GM04503 (cell line): ENCODE data around the gene AKAP6.
"Not testable (repeated sequence)": the region's sequence is repeated elsewhere in the genome, so short reads cannot be mapped to it uniquely, and the experiment has no call there.

Source experiments
- DNase-seq: peaks from one replicate; pipeline ENCODE4 v3.0.0-alpha.2; 2012; ENCODE audit warnings: low read depth

The AKAP6 gene

DNA sequence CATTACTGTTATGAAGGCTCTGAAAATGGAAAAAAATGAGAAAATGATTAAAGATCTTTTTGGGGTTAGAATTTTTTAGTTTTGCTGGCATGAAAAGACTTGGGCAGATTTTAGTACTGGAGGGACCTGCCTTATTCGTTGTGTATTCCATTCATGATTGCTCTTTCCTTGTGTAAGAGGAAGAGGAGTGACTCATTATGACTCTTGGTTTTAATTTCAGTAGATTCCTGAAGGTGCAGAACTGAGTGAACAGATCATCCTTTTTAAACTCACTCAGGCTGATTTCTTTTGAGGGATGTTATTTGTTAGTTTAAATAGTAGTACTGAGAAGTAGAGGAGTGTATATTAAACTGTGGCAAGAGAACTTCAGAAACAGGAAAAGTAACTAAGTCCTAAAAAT, 41.6 kb downstream of the AKAP6 start:
- DNase-seq: peak; percentile 65

DNA sequence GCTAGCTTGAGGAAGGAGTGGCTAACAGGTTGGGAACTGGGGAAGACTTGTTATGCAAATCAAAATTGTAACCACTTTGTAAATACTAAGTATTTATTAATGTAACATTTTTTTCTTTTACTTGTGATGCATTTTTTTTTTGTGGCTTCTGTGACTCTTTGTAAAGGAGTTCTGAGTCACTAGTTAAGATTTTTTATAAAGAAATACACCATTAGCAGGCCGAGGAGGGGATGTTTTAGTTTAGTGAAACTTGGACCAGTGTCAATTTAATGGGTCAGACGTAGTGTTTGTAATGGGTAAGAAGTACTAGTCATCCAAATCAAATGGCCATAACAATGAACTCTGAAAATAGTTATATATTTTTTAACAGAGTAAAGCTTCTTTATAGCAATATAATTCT, 43.1 kb downstream of the AKAP6 start:
- DNase-seq: peak; percentile 88

DNA sequence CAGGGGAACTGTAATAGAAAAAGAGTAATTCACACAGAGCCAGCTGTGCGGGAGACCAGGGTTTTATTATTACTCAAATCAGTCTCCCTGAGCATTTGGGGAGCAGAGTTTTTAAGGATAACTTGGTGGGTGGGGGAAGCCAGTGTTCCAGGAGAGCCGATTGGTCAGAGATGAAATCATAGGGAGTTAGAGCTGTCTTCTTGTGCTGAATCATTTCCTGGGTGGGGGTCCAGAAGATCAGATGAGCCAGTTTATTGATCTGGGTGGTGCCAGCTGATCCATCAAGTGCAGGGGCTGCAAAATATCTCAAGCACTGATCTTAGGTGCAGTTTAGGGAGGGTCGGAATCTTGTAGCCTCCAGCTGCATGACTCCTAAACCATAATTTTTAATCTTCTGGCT, 44.1 kb downstream of the AKAP6 start:
- DNase-seq: not testable (repeated sequence)

DNA sequence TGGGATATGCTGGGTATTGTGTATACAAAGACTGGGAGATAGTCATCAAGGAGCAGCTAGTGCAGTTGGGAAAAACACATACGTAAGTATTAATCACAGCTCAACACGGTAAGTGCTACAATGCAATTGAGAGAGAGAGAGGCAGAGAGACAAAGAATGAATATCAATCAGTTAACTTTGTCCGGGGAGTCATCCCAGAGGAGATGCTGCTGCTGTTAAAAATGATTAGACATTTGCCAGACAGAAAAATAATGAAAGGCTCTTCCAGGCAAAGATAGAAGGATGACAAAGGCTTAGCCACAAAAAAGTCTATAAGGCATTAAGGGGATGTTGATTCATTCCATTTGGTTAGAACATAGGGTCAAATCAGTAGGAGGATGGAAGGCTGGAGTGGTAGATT, 45.1 kb downstream of the AKAP6 start:
- DNase-seq: no peak

DNA sequence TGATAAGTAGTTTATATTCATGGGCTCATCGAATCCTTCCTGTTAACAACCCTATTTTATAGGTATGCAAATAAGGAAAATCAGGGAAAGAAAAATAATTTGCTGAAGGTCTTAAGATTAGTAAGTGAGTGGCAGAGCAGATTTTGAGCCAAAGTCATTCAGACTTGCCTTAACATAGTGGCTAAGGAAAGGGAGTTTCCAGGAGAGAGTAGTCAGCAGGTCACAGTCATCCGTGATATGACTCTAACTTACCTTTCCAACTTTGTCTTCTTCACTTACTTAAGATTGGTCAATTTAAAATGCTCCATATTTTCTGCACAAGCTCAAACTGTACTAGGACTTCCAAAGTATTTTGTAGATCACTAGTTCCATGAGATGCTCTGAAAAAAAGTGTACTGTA, 46.6 kb downstream of the AKAP6 start:
- DNase-seq: no peak

DNA sequence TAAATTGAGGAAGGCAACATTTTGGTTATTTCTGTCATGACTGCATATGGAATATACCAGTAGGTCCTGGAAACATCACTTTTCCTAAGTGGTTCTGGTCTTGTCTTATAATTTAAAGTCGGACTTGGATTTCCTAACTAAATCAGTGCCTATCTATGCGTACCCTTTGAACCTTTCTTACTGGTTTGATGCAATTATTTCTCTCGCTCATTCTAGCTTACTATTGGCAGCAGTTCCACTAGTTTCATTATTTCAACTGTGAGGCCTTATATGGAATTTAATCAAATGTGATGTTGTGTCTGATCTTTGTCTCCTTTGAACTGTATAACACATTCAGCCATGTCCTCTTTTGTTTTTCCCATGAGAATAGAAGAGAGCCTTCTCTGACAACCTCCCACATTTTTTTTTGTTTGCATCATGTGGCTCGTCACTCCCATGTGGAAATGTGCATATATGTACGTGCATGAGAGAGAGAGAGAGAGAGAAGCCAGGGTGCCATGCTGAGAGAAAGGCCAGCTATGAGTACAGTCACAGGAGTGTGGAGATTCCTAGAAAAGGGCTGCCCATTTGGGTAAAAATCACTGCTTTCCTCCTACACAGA, 48.0 kb downstream of the AKAP6 start:
- no peak for DNase-seq

DNA sequence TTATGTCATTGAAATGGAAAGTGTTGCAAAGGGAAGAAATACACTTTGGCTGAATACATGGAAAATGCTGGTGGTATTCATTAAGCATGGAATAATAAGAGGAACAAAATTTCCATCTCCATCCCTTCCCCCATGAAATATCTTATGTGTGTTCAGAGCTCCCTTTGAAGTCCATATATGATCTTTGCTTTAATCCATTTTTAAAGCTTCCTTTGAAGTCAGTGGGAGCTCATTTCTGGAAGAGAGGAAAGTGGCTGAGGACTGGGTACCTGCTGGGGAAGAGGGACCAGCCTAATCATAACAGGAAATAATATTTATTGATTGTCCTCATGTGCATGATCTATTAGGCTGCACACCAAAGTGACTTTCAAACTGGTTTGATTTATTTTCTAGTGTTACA, 49.2 kb downstream of the AKAP6 start:
- no peak for DNase-seq

DNA sequence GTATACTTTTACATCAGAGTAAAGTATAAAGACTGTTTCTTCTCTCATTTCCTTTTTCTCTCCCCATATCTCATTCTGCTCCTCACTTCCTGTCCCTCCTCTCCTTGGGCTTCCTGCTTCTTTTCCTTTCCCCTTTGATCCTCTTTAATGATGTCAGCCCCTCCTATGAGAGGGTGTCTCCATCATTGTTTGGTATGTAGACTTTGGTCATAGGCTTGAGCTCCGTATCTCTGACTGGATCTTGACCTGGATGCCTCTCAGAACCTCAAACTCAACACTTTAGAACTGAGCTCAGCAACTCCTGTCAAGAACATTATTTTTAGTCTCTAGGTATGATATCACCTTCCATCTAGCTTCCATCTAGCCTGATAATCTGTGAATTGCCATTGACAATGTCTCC, 50.3 kb downstream of the AKAP6 start:
- no peak for DNase-seq

DNA sequence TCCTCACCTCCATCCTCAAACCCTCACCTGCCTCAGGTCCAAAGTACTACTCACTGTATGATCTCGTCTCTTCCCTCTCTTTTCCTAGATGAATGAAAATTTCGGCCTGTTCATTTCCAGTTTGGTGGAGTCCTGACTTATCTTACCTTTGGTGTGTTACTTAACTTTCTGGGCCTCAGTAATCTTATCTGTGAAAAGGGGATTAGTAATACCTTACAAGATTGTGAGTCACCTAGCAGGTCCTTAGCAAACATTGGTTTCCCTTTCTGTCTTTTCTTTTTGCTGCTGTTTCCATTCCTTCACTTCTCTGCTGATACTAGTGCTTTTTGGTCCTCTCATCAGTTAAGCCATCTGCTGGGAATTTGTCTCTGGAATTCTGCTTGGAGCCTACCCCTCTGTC, 52.8 kb downstream of the AKAP6 start:
- no peak for DNase-seq

DNA sequence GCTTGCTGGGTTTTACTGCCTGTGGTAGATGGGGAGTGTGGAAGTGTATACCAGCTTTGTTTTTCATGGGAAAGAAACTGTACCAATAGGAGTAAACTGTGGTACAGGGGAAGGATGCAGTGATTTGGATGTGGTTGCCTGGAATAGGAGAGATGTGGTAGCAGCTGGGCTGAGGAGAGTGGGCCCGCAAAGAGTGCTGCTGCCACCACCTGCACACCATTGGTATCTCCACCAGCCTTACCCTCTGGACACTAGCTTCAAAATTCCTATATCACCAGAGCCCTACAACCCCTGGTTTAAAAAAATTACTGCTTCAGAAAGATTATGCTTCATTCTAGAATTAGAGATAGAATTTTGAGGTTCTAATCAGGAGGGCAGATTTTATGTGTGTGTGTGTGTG, 53.6 kb downstream of the AKAP6 start:
- DNase-seq: no peak

DNA sequence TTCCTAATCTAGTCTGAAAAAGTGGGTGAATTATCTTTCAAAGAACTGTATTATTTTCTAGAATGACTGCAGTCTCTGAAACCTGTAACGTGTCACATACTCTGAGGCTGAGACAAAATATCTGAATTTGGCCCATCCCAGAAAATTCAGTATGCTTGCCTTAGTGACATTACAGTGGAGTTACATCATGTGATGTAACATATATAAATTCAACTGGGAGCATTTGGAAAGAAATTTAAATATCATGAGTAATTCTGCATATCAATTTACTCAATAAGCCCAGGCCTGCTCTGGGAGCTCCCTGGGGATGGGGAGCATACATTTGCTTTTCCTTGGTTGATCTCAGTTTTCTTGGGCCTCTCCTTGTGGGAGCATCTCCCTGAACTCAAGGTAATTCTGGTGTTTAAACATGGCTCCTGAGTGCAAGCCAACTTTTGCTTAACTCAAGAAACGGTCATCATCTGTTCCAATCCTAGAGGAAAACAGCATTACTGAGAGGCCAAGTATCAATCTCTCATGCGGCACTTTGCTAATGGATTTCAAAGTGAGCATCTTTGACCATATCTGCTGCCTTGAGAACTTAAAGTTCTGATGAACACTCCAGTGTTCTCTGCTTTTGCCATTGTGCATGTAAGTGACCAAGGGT, 54.4 kb downstream of the AKAP6 start:
- DNase-seq: no peak

DNA sequence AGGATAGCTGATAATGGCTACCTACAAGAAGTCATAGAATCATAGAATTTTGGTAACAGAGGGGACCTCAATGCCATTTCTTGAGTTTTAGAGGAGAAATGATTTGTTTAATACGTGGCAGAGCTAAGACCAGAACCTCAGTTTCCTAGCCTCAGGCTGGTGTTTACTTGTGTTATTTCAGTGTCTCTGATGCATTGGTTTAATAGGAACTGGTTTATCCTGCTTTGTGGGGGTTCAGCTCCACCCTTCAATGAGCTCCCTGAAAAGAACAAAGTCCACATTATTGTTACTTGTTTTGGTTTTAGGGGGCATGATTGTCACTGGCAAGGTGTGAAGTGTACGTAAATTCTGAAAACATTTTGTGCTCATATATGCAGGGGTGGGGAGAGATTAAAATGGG, 55.4 kb downstream of the AKAP6 start:
- DNase-seq: no peak

DNA sequence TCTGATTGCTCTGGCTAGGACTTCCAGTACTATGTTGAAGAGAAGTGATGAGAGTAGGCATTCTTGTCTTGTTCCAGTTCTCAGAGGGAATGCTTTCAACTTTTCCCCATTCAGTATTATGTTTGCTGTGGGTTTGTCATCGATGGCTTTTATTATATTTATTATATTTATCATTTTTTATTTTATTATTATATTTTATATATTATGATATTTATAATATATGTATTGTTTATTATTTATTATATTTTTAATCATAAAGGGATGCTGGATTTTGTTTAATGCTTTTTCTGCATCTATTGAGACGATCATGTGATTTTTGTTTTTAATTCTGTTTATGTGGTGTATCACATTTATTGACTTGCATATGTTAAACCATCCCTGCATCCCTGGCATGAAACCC, 58.2 kb downstream of the AKAP6 start:
- not testable (repeated sequence) for DNase-seq

DNA sequence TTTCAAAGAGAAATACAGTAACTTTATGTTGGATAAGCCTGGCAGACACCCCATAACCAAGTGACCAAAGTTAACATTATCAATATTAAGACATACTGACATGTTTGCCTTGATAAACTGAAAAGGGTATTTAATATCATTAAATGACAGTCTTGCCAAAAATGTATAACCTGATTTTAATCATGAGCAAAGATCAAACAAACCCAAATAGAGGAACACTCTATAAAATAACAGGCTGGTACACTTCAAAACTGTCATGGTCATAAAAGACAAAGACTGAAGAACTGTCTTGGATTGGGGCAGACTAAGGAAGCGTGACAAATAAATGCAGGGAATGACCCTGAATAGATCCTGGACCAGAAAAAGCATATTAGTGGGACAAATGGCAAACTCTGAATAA, 64.0 kb downstream of the AKAP6 start:
- no peak for DNase-seq

DNA sequence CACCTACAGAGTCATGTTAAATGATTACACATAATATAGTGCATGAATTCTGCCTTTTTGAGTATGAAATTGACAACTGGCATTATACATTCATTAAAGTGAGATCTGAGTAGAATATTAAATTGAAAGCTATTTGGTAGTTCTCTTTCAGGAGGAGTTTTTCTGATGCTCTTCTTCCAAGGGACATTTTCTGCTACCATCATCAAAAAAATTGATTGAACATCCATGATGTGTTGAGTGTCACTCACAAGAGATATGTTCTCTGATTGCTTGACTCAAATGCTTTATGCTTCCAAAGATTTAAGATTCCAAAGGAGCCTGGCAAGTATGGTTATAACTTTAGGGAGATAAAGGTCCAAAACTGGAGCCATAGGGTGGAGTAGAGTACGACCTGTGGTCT, 64.9 kb downstream of the AKAP6 start:
- DNase-seq: no peak

DNA sequence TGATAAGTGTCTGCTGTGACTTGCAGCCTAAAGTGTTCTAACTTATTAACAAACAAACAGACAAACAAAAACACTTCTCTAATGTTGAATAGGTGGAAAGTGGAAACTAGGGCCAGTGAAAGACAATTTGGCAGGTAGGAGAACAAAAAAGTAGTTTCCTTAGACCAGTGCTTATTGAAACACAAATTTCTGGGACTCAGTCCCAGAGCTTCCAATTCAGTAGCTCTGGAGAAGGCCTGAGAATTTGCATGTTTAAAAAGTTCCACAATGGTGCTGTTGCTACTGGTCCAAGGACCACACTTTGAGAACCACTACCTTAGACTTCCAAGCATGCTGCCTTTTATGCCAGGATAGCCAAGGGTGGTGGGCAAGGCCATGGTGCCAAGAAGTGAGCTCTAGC, 67.8 kb downstream of the AKAP6 start:
- no peak for DNase-seq

DNA sequence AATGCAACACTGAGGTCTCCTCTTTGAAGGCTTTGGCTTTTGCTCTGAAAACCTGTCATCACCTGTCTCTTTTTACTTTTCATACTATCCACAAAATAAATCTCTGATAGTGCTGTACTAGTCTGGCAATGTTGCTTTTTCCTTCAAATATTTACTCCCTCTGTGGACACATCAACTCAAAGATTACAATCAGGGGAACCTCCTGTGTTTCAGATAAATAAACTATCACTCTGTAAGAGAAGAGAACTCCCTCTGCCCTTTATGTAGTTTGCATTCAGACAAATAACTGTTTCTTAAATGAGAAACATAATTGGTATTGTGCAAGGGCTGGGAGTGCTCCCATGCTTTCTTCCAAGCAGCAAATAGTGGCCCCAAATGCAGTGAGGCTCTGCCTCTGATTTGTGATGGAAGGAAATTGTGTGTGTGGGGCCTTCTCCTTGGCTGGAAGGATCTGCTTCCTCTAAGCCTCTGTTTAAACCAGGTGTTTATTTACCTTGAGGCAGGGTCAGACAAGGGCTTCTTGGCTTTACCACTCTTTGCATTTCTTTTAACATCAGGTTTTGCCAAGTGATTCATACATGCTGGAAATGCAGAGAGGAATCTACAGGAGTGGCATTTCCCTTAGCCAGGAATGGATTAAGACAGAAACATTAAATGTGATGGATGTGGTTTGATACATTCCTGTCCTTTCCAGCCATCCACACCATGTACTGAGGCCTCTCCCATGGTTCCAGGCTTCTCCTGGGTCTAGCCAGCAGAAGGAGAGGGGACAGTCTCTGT, 69.0 kb downstream of the AKAP6 start:
- peak; percentile 80 for DNase-seq

DNA sequence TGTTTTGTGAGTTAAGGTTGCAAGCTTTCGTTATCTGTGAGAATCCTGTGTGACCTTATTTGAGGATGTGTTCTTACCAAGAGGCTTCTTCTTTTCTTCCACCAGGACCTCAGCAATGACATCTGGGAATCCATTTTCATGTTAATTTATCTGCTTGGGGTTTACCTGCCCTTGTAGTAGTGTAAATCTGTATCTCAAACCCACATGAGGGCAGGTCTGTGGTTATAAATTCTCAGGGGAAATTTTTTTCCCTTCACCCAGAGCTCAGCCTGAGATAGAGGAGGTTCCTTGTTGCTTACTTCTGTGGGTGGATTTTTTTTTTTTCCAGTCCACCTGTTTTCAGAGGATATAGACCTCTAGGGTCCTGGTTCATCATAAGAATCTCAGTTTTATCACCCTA, 70.8 kb downstream of the AKAP6 start:
- no peak for DNase-seq

DNA sequence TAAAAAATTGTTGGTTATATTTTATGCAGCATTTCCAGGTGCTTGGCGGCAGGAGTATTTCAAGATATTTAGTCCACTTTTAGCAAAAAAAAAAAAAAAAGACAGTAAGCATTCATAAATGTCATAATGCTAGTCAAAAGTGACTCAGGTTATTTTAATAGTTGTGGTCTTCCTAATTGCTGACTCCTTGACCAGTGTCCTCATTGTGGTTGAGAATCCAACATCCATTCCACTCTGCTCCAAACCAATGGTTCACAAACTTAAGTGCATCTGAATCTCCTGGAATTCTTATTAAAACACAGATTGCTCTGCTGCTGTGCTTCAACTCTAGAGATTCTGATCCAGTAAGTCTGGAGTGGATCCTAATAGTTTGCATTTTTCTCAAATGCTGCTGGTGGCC, 71.4 kb downstream of the AKAP6 start:
- DNase-seq: peak; percentile 82

DNA sequence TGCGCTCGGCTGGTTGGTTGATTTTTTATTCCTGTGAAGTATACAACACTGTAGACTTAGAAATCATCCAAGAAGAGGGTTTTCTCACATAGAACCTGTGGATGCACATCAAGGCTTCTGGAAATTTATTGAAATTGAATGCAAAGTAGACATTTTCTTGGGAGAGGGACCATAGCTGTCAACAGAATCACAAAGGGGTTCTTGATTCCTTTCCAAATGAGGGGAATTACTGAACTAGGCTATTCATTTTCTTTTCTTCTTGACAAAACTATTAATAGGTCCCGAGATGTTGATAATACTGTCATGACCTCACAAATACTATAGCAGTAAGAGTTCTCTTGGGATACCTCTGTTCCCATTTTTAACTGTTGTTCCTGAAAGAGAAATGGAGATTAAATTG, 73.9 kb downstream of the AKAP6 start:
- no peak for DNase-seq

DNA sequence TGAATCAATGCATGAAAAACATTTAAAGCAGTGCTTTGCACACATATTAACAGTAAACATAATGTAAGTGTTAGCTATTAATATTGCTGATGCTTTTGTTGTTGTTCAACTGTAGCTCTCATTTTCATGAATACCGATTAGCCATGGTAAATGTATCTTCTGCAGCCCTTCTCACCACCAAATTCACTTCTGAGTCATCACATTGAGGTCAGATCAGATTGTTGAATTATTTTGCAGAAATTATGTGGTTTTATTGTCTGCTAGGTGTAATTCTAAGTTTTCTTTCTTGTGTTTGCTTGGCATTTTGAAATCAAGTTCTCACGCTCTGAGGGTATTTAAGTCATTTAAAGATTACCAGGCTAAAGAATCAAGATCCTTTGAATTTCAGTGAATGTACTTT, 74.6 kb downstream of the AKAP6 start:
- DNase-seq: no peak

DNA sequence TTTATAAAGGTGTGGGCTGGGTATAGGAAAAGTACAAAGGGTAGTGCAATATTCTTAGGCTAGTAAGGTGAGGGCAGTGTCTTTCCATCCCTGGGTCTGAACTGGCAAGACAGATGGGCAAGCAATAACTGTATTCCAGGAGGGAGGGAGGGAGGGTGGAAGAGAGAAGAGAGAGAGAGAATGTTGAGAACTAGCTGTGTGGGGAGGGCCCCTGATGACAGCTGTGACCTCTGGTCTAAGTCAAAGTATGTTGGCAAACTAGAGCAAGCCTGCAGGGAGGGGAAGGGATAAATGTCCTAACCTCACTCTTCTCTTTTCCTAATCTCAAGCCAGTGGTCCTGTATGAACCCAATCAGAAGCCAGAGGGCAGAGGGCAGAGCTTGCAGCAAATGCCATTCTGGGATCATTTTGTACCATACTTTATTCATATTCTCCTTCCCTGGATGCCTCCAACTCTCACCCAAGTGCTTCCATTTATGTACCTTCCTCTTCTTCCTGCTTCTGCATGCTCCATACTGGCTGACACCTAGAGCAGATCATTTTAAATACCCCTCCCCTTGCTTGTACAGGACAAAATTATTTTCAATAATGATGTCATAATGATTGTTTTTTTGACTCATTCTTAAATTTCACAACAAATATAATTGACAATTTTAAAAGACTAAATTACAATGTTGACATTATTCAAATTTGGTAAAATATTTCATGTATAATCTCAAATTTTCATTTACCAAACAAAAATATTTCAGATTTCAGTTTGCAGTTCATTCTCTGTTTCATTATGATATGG, 75.9 kb downstream of the AKAP6 start:
- no peak for DNase-seq

DNA sequence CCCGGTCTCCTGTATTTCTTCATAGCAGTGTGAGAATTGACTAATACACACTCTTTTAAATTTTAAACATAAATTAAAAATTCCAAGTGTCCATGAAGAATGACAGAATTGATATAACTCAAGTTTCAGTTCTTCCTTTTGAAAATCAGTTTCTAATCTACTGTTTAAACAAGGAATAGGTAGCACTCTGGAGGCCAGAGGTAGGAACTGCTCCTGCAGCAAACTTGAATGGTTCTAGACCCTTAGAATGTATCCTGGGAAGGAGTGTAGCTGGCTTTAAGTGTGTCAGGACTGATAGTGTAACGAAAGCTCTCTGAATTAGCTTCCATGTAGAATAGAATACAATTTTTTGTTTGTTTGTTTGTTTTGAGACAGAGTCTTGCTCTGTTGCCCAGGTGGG, 76.8 kb downstream of the AKAP6 start:
- DNase-seq: no peak
